Measurements from ENCODE around the gene SWT1. TPM values are rescaled to one million over a fixed set of nuclear protein-coding genes. Genes with fewer than 3 reads are reported as not detected.
"Not testable (repeated sequence)": the region's sequence is repeated elsewhere in the genome, so short reads cannot be mapped to it uniquely, and the experiment has no call there.

The SWT1 gene
- total RNA-seq, 2 experiments from 2014 or later = 3.7 to 3.9 TPM

DNA sequence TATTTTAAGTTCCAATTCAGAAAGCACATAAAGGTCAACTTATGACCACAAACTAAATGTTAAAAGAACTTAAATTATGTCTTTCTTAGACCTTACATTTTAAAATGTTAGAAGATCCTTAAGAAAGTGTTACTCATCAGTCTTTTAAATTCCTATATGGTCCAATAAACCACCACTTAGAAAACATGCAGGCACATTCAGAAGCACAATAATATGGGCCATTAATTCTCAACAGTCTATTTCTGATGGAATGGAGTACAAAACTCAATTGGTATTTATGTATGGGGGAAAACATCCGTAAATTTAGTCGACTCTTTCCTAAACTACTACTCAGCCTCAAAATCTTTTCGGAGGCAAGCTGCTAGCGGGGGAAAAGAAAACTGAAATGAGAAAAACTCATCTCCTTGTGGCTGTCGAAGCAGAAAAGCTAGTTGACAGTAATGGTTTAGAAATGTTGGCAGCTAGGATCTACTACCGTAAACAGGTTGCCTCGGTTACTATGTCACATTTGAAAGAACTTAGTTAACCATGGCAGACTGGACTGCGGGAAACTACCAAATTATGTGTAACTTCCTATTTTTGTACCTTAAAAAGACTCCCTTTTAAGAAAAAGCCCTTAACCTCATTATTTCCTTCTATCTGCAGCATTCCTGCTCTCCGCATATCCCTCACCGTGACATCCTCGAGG, 1.2 kb upstream of the SWT1 start:
- peak; percentile 11 for DNase-seq
- Mint-ChIP-seq H3K4me3 (peak overlapping the region; percentile 99), H3K9me3 (no peaks in the 10 kb centered on the region), H3K4me1 (peaks cover 49% of the 10 kb centered on the region), H3K27ac (peak overlapping the region; percentile 97), H3K36me3 (ENCODE audit: low read depth) (peaks cover 13% of the 10 kb centered on the region), H3K27me3 (no peaks in the 10 kb centered on the region)
- ChIA-PET CTCF (interaction anchor here (0.5 to 3.8 kb wide), 7 partner anchors 8 to 1684 kb away, joined by 3 to 20 read pairs (median 3); partner anchors contain the start of gene SMG7), POLR2A (interaction anchor here (0.6 kb wide), 1 partner anchor 10 kb away, joined by 3 read pairs; no protein-coding TSS in a partner anchor)

DNA sequence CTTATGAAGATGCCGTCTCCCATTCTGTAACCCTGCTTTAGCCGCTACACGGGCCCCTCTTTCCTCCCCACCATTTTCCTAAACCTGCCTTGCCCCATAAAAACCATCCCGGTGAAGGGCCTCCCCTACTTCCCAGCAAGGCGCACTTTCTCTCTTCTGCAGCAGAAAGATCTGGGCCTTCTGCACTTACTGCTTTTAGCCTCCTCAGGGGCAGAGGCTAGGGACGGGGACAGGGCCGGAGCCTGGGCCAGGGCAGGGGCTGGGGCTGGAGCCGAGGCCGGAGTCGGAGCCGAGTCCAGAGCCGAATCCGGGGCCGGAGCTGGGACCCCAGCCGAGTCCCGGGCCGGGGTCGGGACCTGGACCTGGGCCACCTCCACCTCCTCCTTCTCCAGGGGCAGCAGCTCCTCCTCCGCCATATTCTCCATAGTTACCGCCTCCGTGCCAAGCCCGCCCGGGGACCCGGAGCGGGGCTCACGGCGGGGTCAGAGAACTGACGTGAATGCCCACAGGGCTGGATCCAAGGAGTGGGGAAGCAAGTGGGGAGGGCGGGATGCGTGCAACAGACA, 596 bp upstream of the SWT1 start:
- Mint-ChIP-seq H3K4me1 (peaks cover 50% of the 10 kb centered on the region), H3K27me3 (no peaks in the 10 kb centered on the region), H3K9me3 (no peaks in the 10 kb centered on the region), H3K36me3 (ENCODE audit: low read depth) (peaks cover 9% of the 10 kb centered on the region), H3K4me3 (peak overlapping the region; percentile 99), H3K27ac (peak overlapping the region; percentile 99)
- no peak for DNase-seq
- ChIA-PET CTCF (interaction anchor here (0.6 to 3.8 kb wide), 4 partner anchors 7 to 525 kb away, joined by 3 to 20 read pairs (median 3); no protein-coding TSS in a partner anchor), POLR2A (interaction anchor here (0.6 kb wide), 1 partner anchor 11 kb away, joined by 3 read pairs; no protein-coding TSS in a partner anchor)

GRCh38 chr1:185157599-185158412, 839 bp downstream of the SWT1 start:
- Mint-ChIP-seq H3K36me3 (ENCODE audit: low read depth) (peaks cover 3% of the 10 kb centered on the region), H3K27me3 (no peaks in the 10 kb centered on the region), H3K4me1 (peaks cover 53% of the 10 kb centered on the region), H3K4me3 (peak overlapping the region; percentile 99), H3K9me3 (no peaks in the 10 kb centered on the region), H3K27ac (peak overlapping the region; percentile 99)
- no peak for DNase-seq
- ChIA-PET CTCF (interaction anchor here (1.0 to 3.8 kb wide), 4 partner anchors 12 to 353 kb away, joined by 3 to 20 read pairs (median 3); partner anchors contain the start of gene IVNS1ABP), POLR2A (no interaction called here)

DNA sequence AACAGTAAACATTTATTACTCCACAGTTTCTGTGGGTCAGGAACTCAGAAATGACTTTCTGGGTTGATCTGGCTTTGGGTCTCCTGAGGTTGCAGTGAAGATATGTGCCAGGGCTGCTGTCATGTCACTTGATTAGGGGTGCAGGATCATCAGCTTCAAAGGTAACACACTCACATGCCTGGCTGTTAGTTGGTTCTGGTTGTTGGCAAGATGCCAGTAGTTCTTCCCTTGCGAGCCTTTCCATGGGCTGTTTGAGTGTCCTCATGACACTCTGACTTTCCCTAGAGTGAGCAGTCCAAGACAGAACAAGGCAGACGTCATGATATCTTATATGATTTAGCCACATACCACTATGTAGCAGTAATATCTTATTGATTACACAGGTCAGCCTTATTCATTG, 1.8 kb downstream of the SWT1 start:
- POLR2A ChIA-PET = no interaction called here
- Mint-ChIP-seq H3K9me3 (no peaks in the 10 kb centered on the region), H3K4me3 (no peak overlapping the region), H3K36me3 (ENCODE audit: low read depth) (peaks cover 5% of the 10 kb centered on the region), H3K27ac (no peak overlapping the region), H3K27me3 (no peaks in the 10 kb centered on the region), H3K4me1 (peaks cover 47% of the 10 kb centered on the region)
- CTCF ChIA-PET = interaction anchor here (1.0 to 3.8 kb wide), 3 partner anchors 11 to 354 kb away, joined by 3 to 20 read pairs (median 3); no protein-coding TSS in a partner anchor
- no peak for DNase-seq

DNA sequence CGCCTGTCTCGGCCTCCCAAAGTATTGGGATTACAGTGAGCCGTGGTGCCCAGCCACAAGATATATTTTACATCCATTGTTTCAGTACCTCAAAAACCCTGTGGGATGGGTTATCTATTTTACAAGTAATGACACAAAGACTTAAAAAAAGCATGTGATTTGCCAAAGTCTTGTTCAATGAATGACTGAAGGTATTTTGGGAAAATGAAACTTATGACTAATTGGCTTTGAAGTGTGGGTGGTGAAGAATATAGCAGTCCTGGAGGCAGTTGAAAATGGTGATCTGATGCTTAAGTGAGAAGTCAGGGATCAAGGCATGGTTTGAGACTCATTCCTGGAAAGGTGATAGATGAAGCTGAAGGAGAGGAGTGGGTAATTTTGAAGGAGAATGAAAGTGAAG, 3.0 kb downstream of the SWT1 start:
- H3K36me3 Mint-ChIP-seq (ENCODE audit: low read depth) = peaks cover 8% of the 10 kb centered on the region
- no peaks in the 10 kb centered on the region for H3K9me3 Mint-ChIP-seq
- ChIA-PET CTCF (interaction anchor here (1.3 kb wide), 1 partner anchor 10 kb away, joined by 3 read pairs; no protein-coding TSS in a partner anchor), POLR2A (no interaction called here)
- H3K27me3 Mint-ChIP-seq = no peaks in the 10 kb centered on the region
- peaks cover 41% of the 10 kb centered on the region for H3K4me1 Mint-ChIP-seq
- no peak for DNase-seq
- H3K4me3 Mint-ChIP-seq = no peak overlapping the region
- no peak overlapping the region for H3K27ac Mint-ChIP-seq

GRCh38 chr1:185162491-185162890, 5.5 kb downstream of the SWT1 start:
- Mint-ChIP-seq H3K36me3 (ENCODE audit: low read depth) (peaks cover 9% of the 10 kb centered on the region), H3K4me1 (peaks cover 38% of the 10 kb centered on the region), H3K4me3 (no peak overlapping the region), H3K9me3 (no peaks in the 10 kb centered on the region), H3K27ac (no peak overlapping the region), H3K27me3 (no peaks in the 10 kb centered on the region)
- ChIA-PET POLR2A (no interaction called here), CTCF (interaction anchor here (0.6 kb wide), 1 partner anchor 385 kb away, joined by 4 read pairs; no protein-coding TSS in a partner anchor)
- DNase-seq = no peak

DNA sequence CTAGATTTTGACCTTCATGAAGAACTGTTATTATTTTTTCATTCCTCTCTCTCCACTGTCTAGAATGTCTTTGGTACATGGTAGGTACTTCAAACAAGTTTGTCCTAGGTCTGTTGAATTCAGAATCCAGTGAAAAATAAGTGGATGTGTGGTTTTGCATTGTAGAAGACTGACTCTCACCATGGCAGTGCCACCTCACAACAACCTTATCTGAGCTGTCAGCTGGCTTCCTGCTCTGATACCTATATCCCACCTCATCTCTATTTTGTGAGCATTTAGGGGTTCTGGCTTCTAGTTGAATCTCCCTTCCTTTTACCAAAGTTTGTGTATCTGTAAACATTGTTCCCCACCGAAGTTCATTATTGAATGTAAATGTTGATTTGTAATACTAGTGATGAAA, 9.1 kb downstream of the SWT1 start:
- Mint-ChIP-seq H3K9me3 (no peaks in the 10 kb centered on the region), H3K4me1 (peaks cover 24% of the 10 kb centered on the region), H3K27me3 (no peaks in the 10 kb centered on the region), H3K27ac (peak overlapping the region; percentile 3), H3K36me3 (ENCODE audit: low read depth) (peaks cover 8% of the 10 kb centered on the region), H3K4me3 (no peak overlapping the region)
- DNase-seq = no peak
- ChIA-PET POLR2A (no interaction called here), CTCF (interaction anchor here (1.0 kb wide), 1 partner anchor 10 kb away, joined by 3 read pairs; no protein-coding TSS in a partner anchor)

DNA sequence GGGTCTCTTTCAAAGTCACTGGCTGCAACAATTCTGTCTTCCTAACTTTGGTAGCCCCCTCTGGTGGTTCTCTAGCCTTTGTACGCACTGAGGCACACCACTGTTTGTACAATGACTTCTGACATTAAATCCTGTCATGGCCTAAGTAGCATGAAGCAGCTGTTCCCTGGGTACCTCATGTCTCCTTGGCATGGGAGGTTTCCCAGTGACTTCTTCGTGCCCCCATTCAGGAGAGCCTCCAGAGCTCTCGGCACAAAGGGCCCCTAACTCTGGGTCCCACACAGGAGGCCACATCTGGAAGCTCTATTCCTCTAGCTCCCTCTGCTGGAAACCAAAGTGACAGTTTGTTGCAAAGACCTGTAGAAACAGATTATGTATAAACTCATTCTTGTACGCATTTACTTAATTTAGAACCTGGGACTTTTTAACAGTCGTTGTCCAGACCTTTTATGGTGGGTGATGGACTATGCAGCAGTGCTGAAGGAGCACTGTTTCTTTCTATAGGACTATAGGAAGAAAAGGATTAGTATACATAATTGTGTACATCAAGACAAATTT, 13.4 kb downstream of the SWT1 start:
- Mint-ChIP-seq H3K9me3 (no peaks in the 10 kb centered on the region), H3K36me3 (ENCODE audit: low read depth) (peaks cover 3% of the 10 kb centered on the region), H3K4me1 (peaks cover 13% of the 10 kb centered on the region), H3K27me3 (no peaks in the 10 kb centered on the region), H3K4me3 (no peak overlapping the region), H3K27ac (peak overlapping the region; percentile 19)
- peak; percentile 64 for DNase-seq
- ChIA-PET CTCF (interaction anchor here (0.8 to 2.7 kb wide), 13 partner anchors 9 to 511 kb away, joined by 3 to 20 read pairs (median 4); partner anchors contain the start of genes EDEM3, SWT1 and TRMT1L), POLR2A (interaction anchor here (0.6 to 1.2 kb wide), 2 partner anchors 132 to 938 kb away, joined by 3 read pairs; no protein-coding TSS in a partner anchor)

- CTCF ChIA-PET = no interaction called here
- POLR2A ChIA-PET = no interaction called here
Measured at GRCh38 chr1:185193756-185194155, 36.8 kb downstream of the SWT1 start.

DNA sequence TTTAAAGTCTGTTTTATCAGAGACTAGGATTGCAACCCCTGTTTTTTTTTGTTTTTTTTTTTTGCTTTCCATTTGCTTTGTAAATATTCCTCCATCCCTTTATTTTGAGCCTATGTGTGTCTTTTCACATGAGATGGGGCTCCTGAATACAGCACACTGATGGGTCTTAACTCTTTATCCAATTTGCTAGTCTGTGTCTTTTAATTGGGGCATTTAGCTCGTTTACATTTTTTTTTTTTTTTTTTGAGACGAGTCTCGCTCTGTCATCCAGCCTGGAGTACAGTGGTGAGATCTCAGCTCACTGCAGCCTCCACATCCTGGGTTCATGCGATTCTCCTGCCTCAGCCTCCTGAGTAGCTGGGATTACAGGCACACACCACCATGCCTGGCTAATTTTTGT, 41.7 kb downstream of the SWT1 start:
- peaks cover 26% of the 10 kb centered on the region for H3K36me3 Mint-ChIP-seq (ENCODE audit: low read depth)
- H3K9me3 Mint-ChIP-seq = peaks cover 18% of the 10 kb centered on the region
- H3K27me3 Mint-ChIP-seq, DNase-seq, H3K4me1 Mint-ChIP-seq, H3K27ac Mint-ChIP-seq, POLR2A ChIA-PET, H3K4me3 Mint-ChIP-seq, CTCF ChIA-PET: not testable (repeated sequence)

More at GRCh38 chr1:185193756-185194155, 36.8 kb downstream of the SWT1 start:
- no peak for DNase-seq
- H3K36me3 Mint-ChIP-seq (ENCODE audit: low read depth) = peaks cover 14% of the 10 kb centered on the region
- H3K27ac Mint-ChIP-seq = no peak overlapping the region
- H3K9me3 Mint-ChIP-seq = peaks cover 11% of the 10 kb centered on the region
- H3K4me3 Mint-ChIP-seq = no peak overlapping the region
- H3K4me1 Mint-ChIP-seq = no peaks in the 10 kb centered on the region
- H3K27me3 Mint-ChIP-seq = no peaks in the 10 kb centered on the region

- Mint-ChIP-seq H3K4me3 (no peak overlapping the region), H3K9me3 (peaks cover 16% of the 10 kb centered on the region), H3K4me1 (no peaks in the 10 kb centered on the region), H3K27me3 (no peaks in the 10 kb centered on the region), H3K27ac (no peak overlapping the region), H3K36me3 (ENCODE audit: low read depth) (peaks cover 23% of the 10 kb centered on the region)
- ChIA-PET POLR2A (no interaction called here), CTCF (interaction anchor here (1.7 kb wide), 1 partner anchor 12 kb away, joined by 6 read pairs; no protein-coding TSS in a partner anchor)
- DNase-seq = no peak
Measured at GRCh38 chr1:185200889-185201288, 43.9 kb downstream of the SWT1 start.

GRCh38 chr1:185207170-185207569, 50.2 kb downstream of the SWT1 start:
- ChIA-PET POLR2A (no interaction called here), CTCF (no interaction called here)
- H3K36me3 Mint-ChIP-seq (ENCODE audit: low read depth) = peaks cover 4% of the 10 kb centered on the region
- no peak for DNase-seq
- H3K27me3 Mint-ChIP-seq = no peaks in the 10 kb centered on the region
- H3K4me1 Mint-ChIP-seq = no peaks in the 10 kb centered on the region
- peak overlapping the region; percentile 10 for H3K27ac Mint-ChIP-seq
- H3K4me3 Mint-ChIP-seq = no peak overlapping the region
- H3K9me3 Mint-ChIP-seq = peaks cover 10% of the 10 kb centered on the region

Measured in activated CD4-positive, alpha-beta T cell treated with anti-CD3 and anti-CD28 coated beads, Interleukin-2, amount 10 ng/mL, durations not matched to agents 7 days and 5 days (primary cell).